ENCODE results near the gene SLC10A6. TPM values are rescaled to one million over a fixed set of nuclear protein-coding genes. Genes with fewer than 3 reads are reported as not detected.

SLC10A6 gene
- total RNA-seq, 1 donor from 2014 or later, result not detected

GRCh38 chr4:86831262-86832130 is 17.7 kb downstream of the SLC10A6 start:
- TF ChIP-seq EZH2phosphoT487 (IDR thresholded peaks at IDR 0.05) (no peak), EZH2 (IDR thresholded peaks at IDR 0.05) (no peak)
- TF ChIP-seq, protein P1, sequence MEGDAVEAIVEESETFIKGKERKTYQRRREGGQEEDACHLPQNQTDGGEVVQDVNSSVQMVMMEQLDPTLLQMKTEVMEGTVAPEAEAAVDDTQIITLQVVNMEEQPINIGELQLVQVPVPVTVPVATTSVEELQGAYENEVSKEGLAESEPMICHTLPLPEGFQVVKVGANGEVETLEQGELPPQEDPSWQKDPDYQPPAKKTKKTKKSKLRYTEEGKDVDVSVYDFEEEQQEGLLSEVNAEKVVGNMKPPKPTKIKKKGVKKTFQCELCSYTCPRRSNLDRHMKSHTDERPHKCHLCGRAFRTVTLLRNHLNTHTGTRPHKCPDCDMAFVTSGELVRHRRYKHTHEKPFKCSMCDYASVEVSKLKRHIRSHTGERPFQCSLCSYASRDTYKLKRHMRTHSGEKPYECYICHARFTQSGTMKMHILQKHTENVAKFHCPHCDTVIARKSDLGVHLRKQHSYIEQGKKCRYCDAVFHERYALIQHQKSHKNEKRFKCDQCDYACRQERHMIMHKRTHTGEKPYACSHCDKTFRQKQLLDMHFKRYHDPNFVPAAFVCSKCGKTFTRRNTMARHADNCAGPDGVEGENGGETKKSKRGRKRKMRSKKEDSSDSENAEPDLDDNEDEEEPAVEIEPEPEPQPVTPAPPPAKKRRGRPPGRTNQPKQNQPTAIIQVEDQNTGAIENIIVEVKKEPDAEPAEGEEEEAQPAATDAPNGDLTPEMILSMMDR (IDR thresholded peaks at IDR 0.05), result no peak
- Mint-ChIP-seq H3K27ac (no peak overlapping the region), H3K27me3 (ENCODE audit: insufficient read depth, low read depth) (peaks cover 2% of the 10 kb centered on the region), H3K4me3 (no peak overlapping the region), H3K36me3 (no peaks in the 10 kb centered on the region), H3K4me1 (peaks cover 12% of the 10 kb centered on the region), H3K9me3 (no peaks in the 10 kb centered on the region)
- Histone ChIP-seq H3K9ac (no peak overlapping the region), H3K79me2 (ENCODE audit: low read depth) (no peaks in the 10 kb centered on the region), H2AFZ (replicated peaks) (no peak overlapping the region), H3K4me2 (no peak overlapping the region), H3K36me3 (no peaks in the 10 kb centered on the region), H4K20me1 (ENCODE audit: low read depth) (no peaks in the 10 kb centered on the region), H3K9me3 (ENCODE audit: low read depth) (no peaks in the 10 kb centered on the region), H3K27me3 (no peaks in the 10 kb centered on the region), H3K27ac (no peak overlapping the region), H3K4me3 (no peak overlapping the region), H3K4me1 (no peaks in the 10 kb centered on the region), H3F3A (ENCODE audit: low read depth) (no peaks in the 10 kb centered on the region)
- no peak for DNase-seq (ENCODE audit: low spot score)

DNA sequence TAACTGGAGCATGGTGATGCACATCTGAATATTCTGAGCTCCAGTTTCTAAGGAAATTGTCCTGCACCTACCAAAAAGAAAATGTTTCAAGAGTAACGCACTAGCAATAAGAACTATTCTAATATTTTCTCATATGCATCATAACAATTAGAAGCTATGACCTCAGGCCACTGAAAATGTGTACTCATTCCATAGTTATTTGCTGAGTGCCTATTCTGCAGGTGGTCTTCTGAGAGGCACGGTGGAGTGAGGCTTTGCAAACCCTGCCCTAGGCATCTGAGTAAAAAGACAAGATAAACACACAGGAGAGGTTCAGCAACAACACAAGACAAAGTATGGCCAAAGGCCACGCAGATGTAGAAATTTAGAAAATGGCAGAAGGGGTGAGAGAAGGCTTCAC is 23.7 kb downstream of the SLC10A6 start:
- no peak for TF ChIP-seq EZH2 (IDR thresholded peaks at IDR 0.05)
- no peak for TF ChIP-seq EZH2phosphoT487 (IDR thresholded peaks at IDR 0.05)
- TF ChIP-seq, protein P1 (IDR thresholded peaks at IDR 0.05), result no peak

DNA sequence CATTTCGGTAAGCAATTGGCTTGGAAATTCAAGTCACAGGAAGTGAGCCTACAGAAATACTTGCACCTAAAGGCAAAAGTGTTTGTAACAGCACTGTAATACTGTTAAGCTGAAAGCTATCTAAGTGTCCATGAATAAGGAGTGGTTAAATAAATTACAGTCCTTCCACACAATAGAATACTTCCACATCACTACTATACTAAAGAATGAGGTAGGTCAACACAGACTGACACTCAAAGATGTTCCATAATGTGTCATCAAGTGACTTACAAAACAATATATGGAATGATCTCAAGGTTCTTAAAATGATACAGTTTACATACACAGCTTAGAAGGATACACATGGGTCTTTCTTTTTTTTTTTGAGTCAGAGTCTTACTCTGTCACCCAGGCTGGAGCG is 27.0 kb downstream of the SLC10A6 start:
- no peaks in the 10 kb centered on the region for H3K27me3 ChIP-seq
- no peak overlapping the region for H2AFZ ChIP-seq (replicated peaks)
- H3K27ac Mint-ChIP-seq, result no peak overlapping the region
- peaks cover 9% of the 10 kb centered on the region for H3K4me1 Mint-ChIP-seq
- H3K4me2 ChIP-seq, result no peak overlapping the region
- peaks cover 3% of the 10 kb centered on the region for H3K27me3 Mint-ChIP-seq (ENCODE audit: insufficient read depth, low read depth)
- DNase-seq (ENCODE audit: low spot score), result no peak
- no peak overlapping the region for H3K4me3 Mint-ChIP-seq
- no peak overlapping the region for H3K27ac ChIP-seq
- no peaks in the 10 kb centered on the region for H3K79me2 ChIP-seq (ENCODE audit: low read depth)
- no peaks in the 10 kb centered on the region for H3K9me3 Mint-ChIP-seq
- H3K4me3 ChIP-seq, result no peak overlapping the region
- no peak for TF ChIP-seq EZH2phosphoT487 (IDR thresholded peaks at IDR 0.05)
- no peaks in the 10 kb centered on the region for H3K36me3 ChIP-seq
- no peaks in the 10 kb centered on the region for H4K20me1 ChIP-seq (ENCODE audit: low read depth)
- H3K9ac ChIP-seq, result no peak overlapping the region
- H3K9me3 ChIP-seq (ENCODE audit: low read depth), result no peaks in the 10 kb centered on the region
- peaks cover 7% of the 10 kb centered on the region for H3F3A ChIP-seq (ENCODE audit: low read depth)
- no peaks in the 10 kb centered on the region for H3K4me1 ChIP-seq
- peaks cover 13% of the 10 kb centered on the region for H3K36me3 Mint-ChIP-seq

More for the DNA sequence above, 23.7 kb downstream of the SLC10A6 start:
- Histone ChIP-seq H3K4me3 (no peak overlapping the region), H3K27ac (no peak overlapping the region), H2AFZ (replicated peaks) (no peak overlapping the region), H3K36me3 (no peaks in the 10 kb centered on the region), H4K20me1 (ENCODE audit: low read depth) (no peaks in the 10 kb centered on the region), H3K9ac (no peak overlapping the region), H3K4me2 (no peak overlapping the region), H3K27me3 (no peaks in the 10 kb centered on the region), H3F3A (ENCODE audit: low read depth) (no peaks in the 10 kb centered on the region), H3K79me2 (ENCODE audit: low read depth) (no peaks in the 10 kb centered on the region), H3K4me1 (no peaks in the 10 kb centered on the region), H3K9me3 (ENCODE audit: low read depth) (no peaks in the 10 kb centered on the region)
- Mint-ChIP-seq H3K36me3 (no peaks in the 10 kb centered on the region), H3K4me1 (no peaks in the 10 kb centered on the region), H3K4me3 (no peak overlapping the region), H3K27ac (no peak overlapping the region), H3K9me3 (no peaks in the 10 kb centered on the region), H3K27me3 (ENCODE audit: insufficient read depth, low read depth) (no peaks in the 10 kb centered on the region)
- DNase-seq (ENCODE audit: low spot score), result no peak

- Mint-ChIP-seq H3K9me3 (no peaks in the 10 kb centered on the region), H3K4me1 (peaks cover 9% of the 10 kb centered on the region), H3K36me3 (peaks cover 22% of the 10 kb centered on the region), H3K4me3 (no peak overlapping the region), H3K27me3 (ENCODE audit: insufficient read depth, low read depth) (peaks cover 3% of the 10 kb centered on the region), H3K27ac (no peak overlapping the region)
- H3K27me3 ChIP-seq, result no peaks in the 10 kb centered on the region
- no peaks in the 10 kb centered on the region for H3K36me3 ChIP-seq
- no peak overlapping the region for H3K9ac ChIP-seq
- no peak for TF ChIP-seq EZH2 (IDR thresholded peaks at IDR 0.05)
- TF ChIP-seq, protein P1 (IDR thresholded peaks at IDR 0.05), result no peak
- no peak for TF ChIP-seq EZH2phosphoT487 (IDR thresholded peaks at IDR 0.05)
- no peaks in the 10 kb centered on the region for H3K4me1 ChIP-seq
- H4K20me1 ChIP-seq (ENCODE audit: low read depth), result no peaks in the 10 kb centered on the region
- H3F3A ChIP-seq (ENCODE audit: low read depth), result peaks cover 14% of the 10 kb centered on the region
- H3K4me3 ChIP-seq, result no peak overlapping the region
- no peaks in the 10 kb centered on the region for H3K79me2 ChIP-seq (ENCODE audit: low read depth)
- no peak overlapping the region for H3K27ac ChIP-seq
- no peaks in the 10 kb centered on the region for H3K9me3 ChIP-seq (ENCODE audit: low read depth)
- H2AFZ ChIP-seq (replicated peaks), result no peak overlapping the region
- no peak for DNase-seq (ENCODE audit: low spot score)
- H3K4me2 ChIP-seq, result no peak overlapping the region
These were observed 28.0 kb downstream of the SLC10A6 start for GRCh38 chr4:86821151-86821550.

Data from neural progenitor cell (in vitro differentiated cells).